HCT116 (cell line): ENCODE data around the gene FAT1. TPM values are rescaled to one million over a fixed set of nuclear protein-coding genes. Genes with fewer than 3 reads are reported as not detected.

ENCODE experiments used
- ATAC-seq: fragments of 200-7000 bp; cut with Tn5 transposase; 2 replicates; pipeline ENCODE4 v1.9.1; 2020; ENCODE audit warnings: mild to moderate bottlenecking, moderate library complexity
- BruUV-seq: library from RNA; stranded (reverse); fragments of 400-500 nt; replicated peaks from 2 replicates; lab custom pipeline; 2021; lab: Mats Ljungman, UMichigan
- CTCF ChIA-PET: fragments of 300-600 bp; sonication (Branson Sonifier 250); formaldehyde crosslinking; loops from one replicate; lab custom pipeline; 2021; ENCODE audit warnings: antibody characterized with exemption; lab: Charles Lee
- POLR2A ChIA-PET: fragments of 300-600, 350-600 bp; sonication (Branson Sonifier 250); formaldehyde crosslinking; loops from one replicate; lab custom pipeline; 2021; ENCODE audit warnings: antibody characterized with exemption; lab: Charles Lee
- RAD21 ChIA-PET, 2 experiments: fragments of 300-600 bp; sonication (Branson Sonifier 250); formaldehyde crosslinking; loops; one replicate each; lab custom pipeline; 2023; ENCODE audit warnings: low total read pairs in 2 of 2; ENCODE audit not compliant: uncharacterized antibody in 2 of 2, unreplicated experiment in 2 of 2, low non-redundant PET in 1 of 2; lab: Charles Lee
- DNase-seq: peaks from one replicate; pipeline ENCODE4 v3.0.0-alpha.2; 2010; ENCODE audit warnings: low read depth, low spot score
- H2AFZ ChIP-seq: fragments of 200-600 bp; shearing (Covaris generic), sonication (generic); 2 replicates; pipeline ENCODE4 v1.6.1; 2017; ENCODE audit warnings: low read depth, mixed run types, mixed read lengths, antibody characterized with exemption, low read length; ENCODE audit not compliant: poor library complexity, severe bottlenecking
- H3K27ac ChIP-seq: 2 replicates; pipeline ENCODE4 v1.5.1; 2012; ENCODE audit warnings: low read depth, low read length
- H3K27me3 ChIP-seq: fragments of 200-600 bp; sonication (generic); 2 replicates; pipeline ENCODE4 v1.6.1; 2016; ENCODE audit warnings: mixed run types, low read length, mixed read lengths; ENCODE audit not compliant: insufficient read depth
- H3K36me3 ChIP-seq, 2 experiments: fragments of 200-500 bp in 1 of 2; fragments of 200-600 bp in 1 of 2; sonication (Bioruptor generic) in 1 of 2; sonication (generic) in 1 of 2; 2 replicates each; pipeline versions ENCODE4 v1.5.1 to v1.6.1; 2014 to 2016; ENCODE audit warnings: low read length in 2 of 2, inconsistent platforms in 1 of 2, mixed read lengths in 1 of 2, mixed run types in 1 of 2; ENCODE audit not compliant: insufficient read depth in 2 of 2, control insufficient read depth in 1 of 2
- H3K4me1 ChIP-seq, 2 experiments: fragments of 200-600 bp in 1 of 2; sonication (generic) in 1 of 2; 2 replicates each; pipeline versions ENCODE4 v1.5.1 to v1.6.1; 2012 to 2017; ENCODE audit warnings: low read length in 2 of 2, inconsistent platforms in 1 of 2, mild to moderate bottlenecking in 1 of 2, mixed read lengths in 1 of 2, mixed run types in 1 of 2, moderate library complexity in 1 of 2; ENCODE audit not compliant: insufficient read depth in 2 of 2, control insufficient read depth in 1 of 2
- H3K4me2 ChIP-seq: fragments of 200-600 bp; sonication (generic); 2 replicates; pipeline ENCODE4 v1.6.1; 2017; ENCODE audit warnings: mixed run types, low read length, mixed read lengths
- H3K4me3 ChIP-seq, 2 experiments: fragments of 200-600 bp in 1 of 2; sonication (generic) in 1 of 2; replicated peaks in 1 of 2; 2 replicates each; pipeline ENCODE4 v1.5.1; 2011 to 2016; ENCODE audit warnings: low read length in 2 of 2, control low read depth in 1 of 2, low read depth in 1 of 2, mild to moderate bottlenecking in 1 of 2, mixed read lengths in 1 of 2, mixed run types in 1 of 2
- H3K79me2 ChIP-seq: fragments of 200-600 bp; sonication (generic); 2 replicates; pipeline ENCODE4 v1.6.1; 2017; ENCODE audit warnings: mild to moderate bottlenecking, mixed run types, low read length, moderate library complexity, mixed read lengths; ENCODE audit not compliant: insufficient read depth
- H3K9ac ChIP-seq: fragments of 200-600 bp; sonication (generic); 2 replicates; pipeline ENCODE4 v1.6.1; 2016; ENCODE audit warnings: low read length, mixed read lengths
- H3K9me2 ChIP-seq: fragments of 200-600 bp; sonication (generic), shearing (Covaris generic); 2 replicates; pipeline ENCODE4 v1.6.1; 2017; ENCODE audit warnings: mixed run types, mild to moderate bottlenecking, moderate library complexity; ENCODE audit not compliant: insufficient read depth
- H3K9me3 ChIP-seq, 2 experiments: fragments of 200-500 bp in 1 of 2; fragments of 200-600 bp in 1 of 2; sonication (Bioruptor generic) in 1 of 2; sonication (generic) in 1 of 2; 2 replicates each; pipeline ENCODE4 v1.6.1; 2014 to 2017; ENCODE audit warnings: low read length in 2 of 2, mixed read lengths in 2 of 2, inconsistent platforms in 1 of 2, low read depth in 1 of 2, mild to moderate bottlenecking in 1 of 2, mixed run types in 1 of 2, moderate library complexity in 1 of 2; ENCODE audit not compliant: control insufficient read depth in 1 of 2, insufficient read depth in 1 of 2
- H4K20me1 ChIP-seq: fragments of 200-600 bp; sonication (generic), shearing (Covaris generic); 2 replicates; pipeline ENCODE4 v1.6.1; 2017; ENCODE audit warnings: mixed run types, mild to moderate bottlenecking, moderate library complexity; ENCODE audit not compliant: insufficient read depth
- CEBPB ChIP-seq: IDR thresholded peaks from 2 replicates; pipeline ENCODE4 v1.6.1; 2012; ENCODE audit warnings: low read depth
- EGR1 ChIP-seq: IDR thresholded peaks from 2 replicates; pipeline ENCODE4 v1.6.1; 2012; ENCODE audit warnings: low read depth
- EZH2 ChIP-seq: fragments of 200-600 bp; sonication (generic); IDR thresholded peaks from 2 replicates; pipeline ENCODE4 v1.6.1; 2017; ENCODE audit warnings: antibody characterized with exemption, mixed run types
- FOSL1 ChIP-seq: IDR thresholded peaks from 2 replicates; pipeline ENCODE4 v1.6.1; 2012; ENCODE audit warnings: low read depth
- SIN3A ChIP-seq: IDR thresholded peaks from 2 replicates; pipeline ENCODE4 v1.6.1; 2012; ENCODE audit warnings: low read depth
- SP1 ChIP-seq: IDR thresholded peaks from 2 replicates; pipeline ENCODE4 v1.6.1; 2012; ENCODE audit warnings: low read depth
- YY1 ChIP-seq: IDR thresholded peaks from 2 replicates; pipeline ENCODE4 v1.6.1; 2011; ENCODE audit warnings: low read length, low read depth, moderate library complexity, mild to moderate bottlenecking; ENCODE audit not compliant: insufficient replicate concordance; ENCODE audit errors: extremely low read depth
- ZBTB33 ChIP-seq: IDR thresholded peaks from 2 replicates; pipeline ENCODE4 v1.6.1; 2011; ENCODE audit warnings: mild to moderate bottlenecking, low read length, moderate library complexity; ENCODE audit not compliant: insufficient replicate concordance; ENCODE audit errors: extremely low read depth
- intact Hi-C: fragments of 100-400 bp; cut with micrococcal nuclease; formaldehyde crosslinking; loops from 2 replicates; pipeline ENCODE4 v1.10.0; 2022
- total RNA-seq: library from RNA; stranded (reverse); gene quantifications from one replicate; pipeline ENCODE4 v1.2.1, GENCODE V29; 2021; ENCODE audit not compliant: unreplicated experiment

FAT1 gene
- total RNA-seq, 1 experiment from 2014 or later: 676 TPM

- H3K4me1 ChIP-seq: peaks cover 2 to 21% of the 10 kb centered on the region in 2 experiments; a peak in 2 of 4 replicates
- H3K9ac ChIP-seq: no peak overlapping the region
- H3K79me2 ChIP-seq: peaks cover 100% of the 10 kb centered on the region
- CTCF ChIA-PET: no interaction called here
- no peaks in the 10 kb centered on the region for H3K9me3 ChIP-seq
- H2AFZ ChIP-seq: no peak overlapping the region
- DNase-seq (no peak), ATAC-seq (no peak)
- BruUV-seq: no TSS peak
- RAD21 ChIA-PET: no interaction called here
- intact Hi-C loops: no loop called here
- peaks cover 61 to 76% of the 10 kb centered on the region in 2 experiments for H3K36me3 ChIP-seq
- no peak overlapping the region for H3K4me3 ChIP-seq
- no peak overlapping the region for H3K27ac ChIP-seq
- peaks cover 98% of the 10 kb centered on the region for H4K20me1 ChIP-seq
- POLR2A ChIA-PET: no interaction called here
- H3K9me2 ChIP-seq: no peaks in the 10 kb centered on the region
- H3K27me3 ChIP-seq: no peaks in the 10 kb centered on the region
- TF ChIP-seq SP1: no peak
- no peak for TF ChIP-seq YY1
- no peak for TF ChIP-seq ZBTB33
- no peak for TF ChIP-seq EGR1
- no peak for TF ChIP-seq FOSL1
- no peak for TF ChIP-seq EZH2
- TF ChIP-seq SIN3A: no peak
- TF ChIP-seq, all 23 proteins: peak for 0
- H3K4me2 ChIP-seq: no peak overlapping the region
These were observed 16.1 kb downstream of the FAT1 start for GRCh38 chr4:186707574-186707973.

- no peak for DNase-seq
- TF ChIP-seq CEBPB: no peak
- TF ChIP-seq SIN3A: no peak
- TF ChIP-seq YY1: no peak
- H4K20me1 ChIP-seq: peaks cover 94% of the 10 kb centered on the region
- H3K27me3 ChIP-seq: no peaks in the 10 kb centered on the region
- BruUV-seq: no TSS peak
- H3K4me2 ChIP-seq: no peak overlapping the region
- POLR2A ChIA-PET: no interaction called here
- RAD21 ChIA-PET: no interaction called here
- CTCF ChIA-PET: no interaction called here
- no peaks in the 10 kb centered on the region for H3K9me2 ChIP-seq
- H3K4me3 ChIP-seq: no peak overlapping the region
- no peak overlapping the region for H2AFZ ChIP-seq
- peaks cover 61 to 92% of the 10 kb centered on the region in 2 experiments for H3K36me3 ChIP-seq
- H3K9me3 ChIP-seq: no peaks in the 10 kb centered on the region
- intact Hi-C loops: no loop called here
- ATAC-seq: no peak
- no peak overlapping the region for H3K27ac ChIP-seq
- H3K79me2 ChIP-seq: peaks cover 100% of the 10 kb centered on the region
- H3K9ac ChIP-seq: no peak overlapping the region
- peaks cover 24 to 55% of the 10 kb centered on the region in 2 experiments; a peak in 2 of 4 replicates for H3K4me1 ChIP-seq
These were observed 19.6 kb downstream of the FAT1 start for GRCh38 chr4:186704057-186704456.
